ENCODE results near the gene SLC51A. TPM values are rescaled to one million over a fixed set of nuclear protein-coding genes. Genes with fewer than 3 reads are reported as not detected.

Gene SLC51A
- total and polyA plus RNA-seq, 9 of the 15 experiments (the other 6 are each of a cell fraction or from before 2014, with no cell fraction given) = 0.35 to 0.38 TPM; not detected in 7

GRCh38 chr3:196222876-196223595 is 6.7 kb downstream of the SLC51A start:
- ChIA-PET POLR2A (no interaction called here), CTCF (ENCODE audit: low intra/inter-chr PET ratio) (no interaction called here)
- no peaks in the 10 kb centered on the region for H3K79me2 ChIP-seq (ENCODE audit: control insufficient read depth, insufficient read depth, low read length)
- no peaks in the 10 kb centered on the region for H3K9me1 ChIP-seq (ENCODE audit: control insufficient read depth, insufficient read depth, low read length)
- no peaks in the 10 kb centered on the region for H3K9me3 ChIP-seq (replicated peaks; ENCODE audit: control insufficient read depth, insufficient read depth, low read depth, low read length)
- BruUV-seq (replicated peaks) = no TSS peak
- no peak overlapping the region for H3K27ac ChIP-seq (ENCODE audit: extremely low read depth, low read depth, low read length)
- H4K20me1 ChIP-seq (replicated peaks; ENCODE audit: control insufficient read depth, insufficient read depth, low read length) = no peaks in the 10 kb centered on the region
- H3K9ac ChIP-seq (ENCODE audit: insufficient read depth in 1 of 2, low read depth in 2 of 2, low read length in 2 of 2) = no peak overlapping the region
- H3K36me3 ChIP-seq (ENCODE audit: control insufficient read depth, insufficient read depth, low read length) = no peaks in the 10 kb centered on the region
- H3K4me2 ChIP-seq (ENCODE audit: insufficient read depth, low read length) = peak overlapping the region; percentile 52
- ATAC-seq = no peak
- in situ Hi-C loops (cut with MboI) = loop anchor here (25.0 kb wide), 1 partner anchor 511 kb away; the partner anchor contains the start of gene MUC20
- peaks cover 10 to 22% of the 10 kb centered on the region in 2 experiments; a peak in 4 of 5 replicates for H3K4me1 ChIP-seq (replicated peaks in 1 of 2; ENCODE audit: control insufficient read depth in 2 of 2, insufficient read depth in 2 of 2, low read length in 2 of 2)
- H3K4me3 ChIP-seq = no peak overlapping the region
- TF ChIP-seq RBM25 (IDR thresholded peaks at IDR 0.05; ENCODE audit: low read depth, low read length, severe bottlenecking) = peak; percentile 52
- TF ChIP-seq RBFOX2 (IDR thresholded peaks at IDR 0.05; ENCODE audit: low read depth, low read length) = no peak
- no peak for TF ChIP-seq DMBX1 (CRISPR knock-in tag; IDR thresholded peaks at IDR 0.05; ENCODE audit: borderline replicate concordance)
- no peak for TF ChIP-seq HLTF (IDR thresholded peaks at IDR 0.05)
- no peak for TF ChIP-seq SREBF1 (IDR thresholded peaks at IDR 0.05; ENCODE audit: borderline replicate concordance, low read depth, low read length)
- 0 out of 4 replicates have a peak, but pooled peaks of 1 of the 2 experiments have one; percentile 3 for TF ChIP-seq RCOR1 (IDR thresholded peaks at IDR 0.05; ENCODE audit: borderline replicate concordance in 1 of 2, low read depth in 2 of 2, low read length in 2 of 2)
- TF ChIP-seq SP1 (CRISPR knock-in tag; IDR thresholded peaks at IDR 0.05) = no peak
- TF ChIP-seq, protein P1, sequence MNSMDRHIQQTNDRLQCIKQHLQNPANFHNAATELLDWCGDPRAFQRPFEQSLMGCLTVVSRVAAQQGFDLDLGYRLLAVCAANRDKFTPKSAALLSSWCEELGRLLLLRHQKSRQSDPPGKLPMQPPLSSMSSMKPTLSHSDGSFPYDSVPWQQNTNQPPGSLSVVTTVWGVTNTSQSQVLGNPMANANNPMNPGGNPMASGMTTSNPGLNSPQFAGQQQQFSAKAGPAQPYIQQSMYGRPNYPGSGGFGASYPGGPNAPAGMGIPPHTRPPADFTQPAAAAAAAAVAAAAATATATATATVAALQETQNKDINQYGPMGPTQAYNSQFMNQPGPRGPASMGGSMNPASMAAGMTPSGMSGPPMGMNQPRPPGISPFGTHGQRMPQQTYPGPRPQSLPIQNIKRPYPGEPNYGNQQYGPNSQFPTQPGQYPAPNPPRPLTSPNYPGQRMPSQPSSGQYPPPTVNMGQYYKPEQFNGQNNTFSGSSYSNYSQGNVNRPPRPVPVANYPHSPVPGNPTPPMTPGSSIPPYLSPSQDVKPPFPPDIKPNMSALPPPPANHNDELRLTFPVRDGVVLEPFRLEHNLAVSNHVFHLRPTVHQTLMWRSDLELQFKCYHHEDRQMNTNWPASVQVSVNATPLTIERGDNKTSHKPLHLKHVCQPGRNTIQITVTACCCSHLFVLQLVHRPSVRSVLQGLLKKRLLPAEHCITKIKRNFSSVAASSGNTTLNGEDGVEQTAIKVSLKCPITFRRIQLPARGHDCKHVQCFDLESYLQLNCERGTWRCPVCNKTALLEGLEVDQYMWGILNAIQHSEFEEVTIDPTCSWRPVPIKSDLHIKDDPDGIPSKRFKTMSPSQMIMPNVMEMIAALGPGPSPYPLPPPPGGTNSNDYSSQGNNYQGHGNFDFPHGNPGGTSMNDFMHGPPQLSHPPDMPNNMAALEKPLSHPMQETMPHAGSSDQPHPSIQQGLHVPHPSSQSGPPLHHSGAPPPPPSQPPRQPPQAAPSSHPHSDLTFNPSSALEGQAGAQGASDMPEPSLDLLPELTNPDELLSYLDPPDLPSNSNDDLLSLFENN (IDR thresholded peaks at IDR 0.05; ENCODE audit: low read depth in 2 of 2, low read length in 2 of 2) = no peak
- peak; percentile 74; the same call in 1 of the 2 replicates for TF ChIP-seq BCOR (IDR thresholded peaks at IDR 0.05)
- TF ChIP-seq ZNF184 (CRISPR knock-in tag; IDR thresholded peaks at IDR 0.05) = no peak
- TF ChIP-seq ZFP36 (IDR thresholded peaks at IDR 0.05; ENCODE audit: low read depth, low read length, partially characterized antibody) = peak; percentile 53
- TF ChIP-seq GATA2 (CRISPR knock-in tag; IDR thresholded peaks at IDR 0.05) = no peak
- no peak for TF ChIP-seq NFXL1 (CRISPR knock-in tag; IDR thresholded peaks at IDR 0.05)
- TF ChIP-seq PURB (CRISPR knock-in tag; IDR thresholded peaks at IDR 0.05; ENCODE audit: low read depth) = no peak
- peak in 1 of 2 experiments; percentile 44; a peak in 2 of 4 replicates for TF ChIP-seq KDM1A (IDR thresholded peaks at IDR 0.05)
- no peak for TF ChIP-seq SMC3 (conservative IDR thresholded peaks at IDR 0.05; ENCODE audit: insufficient read depth, low read depth, low read length)
- TF ChIP-seq, protein P2, sequence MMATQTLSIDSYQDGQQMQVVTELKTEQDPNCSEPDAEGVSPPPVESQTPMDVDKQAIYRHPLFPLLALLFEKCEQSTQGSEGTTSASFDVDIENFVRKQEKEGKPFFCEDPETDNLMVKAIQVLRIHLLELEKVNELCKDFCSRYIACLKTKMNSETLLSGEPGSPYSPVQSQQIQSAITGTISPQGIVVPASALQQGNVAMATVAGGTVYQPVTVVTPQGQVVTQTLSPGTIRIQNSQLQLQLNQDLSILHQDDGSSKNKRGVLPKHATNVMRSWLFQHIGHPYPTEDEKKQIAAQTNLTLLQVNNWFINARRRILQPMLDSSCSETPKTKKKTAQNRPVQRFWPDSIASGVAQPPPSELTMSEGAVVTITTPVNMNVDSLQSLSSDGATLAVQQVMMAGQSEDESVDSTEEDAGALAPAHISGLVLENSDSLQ (IDR thresholded peaks at IDR 0.05) = 0 out of 2 replicates have a peak, but pooled peaks have one; percentile 5
- peak overlapping the region; percentile 87 for H2AFZ ChIP-seq (ENCODE audit: low read depth, low read length)
- DNase-seq (ENCODE audit: extremely low read depth in 1 of 4, low spot score in 3 of 4) = no peak
- intact Hi-C loops (cut with micrococcal nuclease) = no loop called here
- no peaks in the 10 kb centered on the region for H3K27me3 ChIP-seq (ENCODE audit: control insufficient read depth in 2 of 2, insufficient read depth in 2 of 2, low read length in 2 of 2)
- FAIRE-seq = no peak
- WGBS (ENCODE audit: insufficient coverage, low coverage, missing lambda C conversion rate) = 33% methylated on average over 18 of the region's 19 CpGs

Data from K562 (cell line).